ENCODE measurements around the gene ASS1. TPM values are rescaled to one million over a fixed set of nuclear protein-coding genes. Genes with fewer than 3 reads are reported as not detected.

Gene ASS1
- total RNA-seq, 1 donor: 195 TPM

- Histone ChIP-seq H3K79me2 (ENCODE audit: insufficient read depth, low read length) (no peaks in the 10 kb centered on the region), H3K4me1 (ENCODE audit: insufficient read depth, low read length) (peaks cover 24% of the 10 kb centered on the region), H2AFZ (ENCODE audit: low read length) (no peak overlapping the region), H4K20me1 (ENCODE audit: insufficient read depth, low read length) (no peaks in the 10 kb centered on the region), H3K27ac (ENCODE audit: low read depth, low read length) (no peak overlapping the region), H3K4me2 (ENCODE audit: insufficient read depth, low read length) (no peak overlapping the region), H3K9me3 (ENCODE audit: low read depth, low read length) (no peaks in the 10 kb centered on the region), H3K4me3 (ENCODE audit: insufficient read depth, low read length) (no peak overlapping the region), H3K27me3 (ENCODE audit: insufficient read depth, low read length) (no peaks in the 10 kb centered on the region), H3K36me3 (ENCODE audit: insufficient read depth, low read length) (no peaks in the 10 kb centered on the region)
- TF ChIP-seq, protein P1, sequence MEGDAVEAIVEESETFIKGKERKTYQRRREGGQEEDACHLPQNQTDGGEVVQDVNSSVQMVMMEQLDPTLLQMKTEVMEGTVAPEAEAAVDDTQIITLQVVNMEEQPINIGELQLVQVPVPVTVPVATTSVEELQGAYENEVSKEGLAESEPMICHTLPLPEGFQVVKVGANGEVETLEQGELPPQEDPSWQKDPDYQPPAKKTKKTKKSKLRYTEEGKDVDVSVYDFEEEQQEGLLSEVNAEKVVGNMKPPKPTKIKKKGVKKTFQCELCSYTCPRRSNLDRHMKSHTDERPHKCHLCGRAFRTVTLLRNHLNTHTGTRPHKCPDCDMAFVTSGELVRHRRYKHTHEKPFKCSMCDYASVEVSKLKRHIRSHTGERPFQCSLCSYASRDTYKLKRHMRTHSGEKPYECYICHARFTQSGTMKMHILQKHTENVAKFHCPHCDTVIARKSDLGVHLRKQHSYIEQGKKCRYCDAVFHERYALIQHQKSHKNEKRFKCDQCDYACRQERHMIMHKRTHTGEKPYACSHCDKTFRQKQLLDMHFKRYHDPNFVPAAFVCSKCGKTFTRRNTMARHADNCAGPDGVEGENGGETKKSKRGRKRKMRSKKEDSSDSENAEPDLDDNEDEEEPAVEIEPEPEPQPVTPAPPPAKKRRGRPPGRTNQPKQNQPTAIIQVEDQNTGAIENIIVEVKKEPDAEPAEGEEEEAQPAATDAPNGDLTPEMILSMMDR (IDR thresholded peaks at IDR 0.05; ENCODE audit: extremely low read depth, low read depth, low read length): no peak
- DNase-seq (ENCODE audit: insufficient read length, low spot score, missing footprints): peak; percentile 51
These were observed 22.2 kb upstream of the ASS1 start for GRCh38 chr9:130422546-130422945.

DNA sequence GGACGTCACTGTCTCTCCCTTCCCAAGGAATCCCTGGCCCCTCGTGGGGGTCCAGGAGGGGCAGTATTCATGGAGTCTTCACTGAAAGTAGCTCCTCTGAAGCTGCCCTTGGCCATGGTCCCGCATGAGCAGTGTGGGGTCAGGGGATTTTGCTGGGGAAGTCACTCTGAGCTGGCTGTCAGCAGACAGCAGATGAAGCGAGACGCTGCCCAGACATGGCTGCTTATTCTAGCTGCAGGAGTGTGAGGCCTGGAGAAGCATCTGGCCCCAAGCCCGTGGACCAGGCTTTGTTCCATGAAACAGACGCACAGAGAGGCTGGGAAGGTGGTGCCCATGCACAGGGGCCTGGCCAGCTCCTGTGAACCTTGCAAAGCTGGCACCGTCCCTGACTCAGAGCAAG lies 21.5 kb upstream of the ASS1 start:
- no peak overlapping the region for H3K4me3 ChIP-seq (ENCODE audit: insufficient read depth, low read length)
- no peaks in the 10 kb centered on the region for H3K79me2 ChIP-seq (ENCODE audit: insufficient read depth, low read length)
- H3K4me2 ChIP-seq (ENCODE audit: insufficient read depth, low read length): no peak overlapping the region
- TF ChIP-seq, protein P1 (IDR thresholded peaks at IDR 0.05; ENCODE audit: extremely low read depth, low read depth, low read length): no peak
- H3K9me3 ChIP-seq (ENCODE audit: low read depth, low read length): no peaks in the 10 kb centered on the region
- H3K27ac ChIP-seq (ENCODE audit: low read depth, low read length): no peak overlapping the region
- H4K20me1 ChIP-seq (ENCODE audit: insufficient read depth, low read length): no peaks in the 10 kb centered on the region
- no peak overlapping the region for H2AFZ ChIP-seq (ENCODE audit: low read length)
- no peaks in the 10 kb centered on the region for H3K36me3 ChIP-seq (ENCODE audit: insufficient read depth, low read length)
- no peaks in the 10 kb centered on the region for H3K27me3 ChIP-seq (ENCODE audit: insufficient read depth, low read length)
- H3K4me1 ChIP-seq (ENCODE audit: insufficient read depth, low read length): peaks cover 24% of the 10 kb centered on the region
- DNase-seq (ENCODE audit: insufficient read length, low spot score, missing footprints): peak; percentile 56

DNA sequence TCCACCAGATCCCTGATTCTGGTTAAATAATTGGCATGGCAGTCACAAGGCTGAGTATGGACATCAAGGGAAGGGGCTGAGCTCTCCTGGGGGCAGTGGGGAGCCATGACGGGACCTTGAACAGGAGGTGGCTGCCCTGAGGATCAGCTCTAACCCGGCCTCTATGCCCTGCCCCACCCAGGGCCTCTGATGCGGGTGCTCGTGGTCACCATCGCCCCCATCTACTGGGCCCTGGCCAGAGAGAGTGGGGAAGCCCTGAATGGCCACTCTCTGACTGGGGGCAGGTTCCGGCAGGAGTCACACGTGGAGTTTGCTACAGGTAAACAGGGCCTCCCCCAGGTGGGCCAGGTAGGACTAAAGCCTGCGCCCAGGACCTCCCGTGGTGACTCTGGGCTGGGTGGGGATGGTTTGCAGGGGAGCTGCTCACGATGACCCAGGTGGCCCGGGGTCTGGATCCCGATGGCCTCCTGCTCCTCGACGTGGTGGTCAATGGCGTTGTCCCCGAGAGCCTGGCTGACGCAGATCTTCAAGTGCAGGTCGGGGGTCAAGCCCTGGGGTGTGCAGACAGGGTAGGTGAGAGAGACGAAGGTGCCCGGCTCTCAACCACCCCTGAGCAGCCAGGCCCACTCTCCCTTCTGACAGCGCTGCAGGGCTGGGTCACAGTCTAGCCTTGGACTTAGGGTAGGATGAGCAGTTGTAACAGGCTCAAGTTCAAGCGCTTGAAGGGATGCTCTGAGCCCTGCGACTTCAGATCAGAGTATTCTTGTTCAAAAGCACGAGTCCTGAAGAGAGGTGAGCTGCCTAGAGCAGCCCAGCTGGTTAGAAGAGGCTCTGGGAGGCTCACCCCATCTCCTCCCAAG lies 19.9 kb upstream of the ASS1 start:
- peak; percentile 74 for DNase-seq (ENCODE audit: insufficient read length, low spot score, missing footprints)

More for the DNA sequence above, 19.9 kb upstream of the ASS1 start:
- no peak overlapping the region for H3K4me2 ChIP-seq (ENCODE audit: insufficient read depth, low read length)
- peaks cover 24% of the 10 kb centered on the region for H3K4me1 ChIP-seq (ENCODE audit: insufficient read depth, low read length)
- no peak overlapping the region for H2AFZ ChIP-seq (ENCODE audit: low read length)
- H3K27me3 ChIP-seq (ENCODE audit: insufficient read depth, low read length): no peaks in the 10 kb centered on the region
- H3K9me3 ChIP-seq (ENCODE audit: low read depth, low read length): no peaks in the 10 kb centered on the region
- TF ChIP-seq, protein P1 (IDR thresholded peaks at IDR 0.05; ENCODE audit: extremely low read depth, low read depth, low read length): no peak
- no peak overlapping the region for H3K27ac ChIP-seq (ENCODE audit: low read depth, low read length)
- no peaks in the 10 kb centered on the region for H3K79me2 ChIP-seq (ENCODE audit: insufficient read depth, low read length)
- no peaks in the 10 kb centered on the region for H4K20me1 ChIP-seq (ENCODE audit: insufficient read depth, low read length)
- H3K4me3 ChIP-seq (ENCODE audit: insufficient read depth, low read length): no peak overlapping the region
- no peaks in the 10 kb centered on the region for H3K36me3 ChIP-seq (ENCODE audit: insufficient read depth, low read length)

Measured in osteoblast (primary cell).